K562 (cell line): Measurements from ENCODE around the gene PRCC. TPM values are rescaled to one million over a fixed set of nuclear protein-coding genes. Genes with fewer than 3 reads are reported as not detected.
A peak's percentile ranks its signal among the peaks of the same experiment; 100 is the strongest.

Source experiments
- CHD1 ChIP-seq: fragments of 200-600 bp; sonication (generic); IDR thresholded peaks from one replicate; pipeline ENCODE4 v1.6.1; 2012; ENCODE audit warnings: mild to moderate bottlenecking, moderate library complexity, low read length, inconsistent platforms
- CTCF ChIP-seq, 3 experiments: IDR thresholded peaks in 2 of 3; conservative IDR thresholded peaks in 1 of 3; 2 replicates each; pipeline ENCODE4 v1.5.1; 2011 to 2012; ENCODE audit warnings: low read length in 3 of 3, mild to moderate bottlenecking in 3 of 3, control low read depth in 2 of 3, improper control_type of control experiment in 1 of 3, inconsistent platforms in 1 of 3, low read depth in 1 of 3, mixed read lengths in 1 of 3, moderate library complexity in 1 of 3; ENCODE audit not compliant: insufficient read depth in 2 of 3
- E2F6 ChIP-seq, 2 experiments: IDR thresholded peaks; 2 replicates each; pipeline ENCODE4 v1.6.1; 2011; ENCODE audit warnings: borderline replicate concordance in 1 of 2, control low read depth in 1 of 2, low read depth in 1 of 2, low read length in 1 of 2, mild to moderate bottlenecking in 1 of 2, mixed read lengths in 1 of 2, moderate library complexity in 1 of 2; ENCODE audit not compliant: insufficient read depth in 1 of 2, insufficient read length in 1 of 2, poor library complexity in 1 of 2, severe bottlenecking in 1 of 2; ENCODE audit errors: extremely low read depth in 1 of 2
- GATAD2A ChIP-seq: fragments of 450-650 bp; IDR thresholded peaks from 2 replicates; pipeline ENCODE4 v1.6.1; 2017
- HDAC1 ChIP-seq, 2 experiments: fragments of 450-650 bp; IDR thresholded peaks; 2 replicates each; pipeline ENCODE4 v1.6.1; 2016 to 2017; ENCODE audit warnings: inconsistent platforms in 1 of 2, mild to moderate bottlenecking in 1 of 2, moderate library complexity in 1 of 2
- MEIS2 ChIP-seq: fragments of 450-650 bp; IDR thresholded peaks from 2 replicates; pipeline ENCODE4 v1.6.1; 2014; ENCODE audit warnings: mild to moderate bottlenecking; ENCODE audit not compliant: partially characterized antibody
- MYC ChIP-seq, 2 experiments: fragments of 250-450 bp in 1 of 2; sonication (Bioruptor Pico) in 1 of 2; IDR thresholded peaks; 2 replicates each; pipeline versions ENCODE4 v1.5.1 to v1.6.1; 2012 to 2021; ENCODE audit warnings: low read depth in 2 of 2, borderline replicate concordance in 1 of 2, improper control_type of control experiment in 1 of 2, low read length in 1 of 2, mild to moderate bottlenecking in 1 of 2, moderate library complexity in 1 of 2
- NONO ChIP-seq, 2 experiments: fragments of 200-400 bp in 1 of 2; fragments of 450-650 bp in 1 of 2; formaldehyde crosslinking in 1 of 2; IDR thresholded peaks; 2 replicates each; pipeline ENCODE4 v1.6.1; 2017; ENCODE audit warnings: low read depth in 2 of 2, mild to moderate bottlenecking in 2 of 2, moderate library complexity in 2 of 2, low read length in 1 of 2
- POLR2AphosphoS5 ChIP-seq: IDR thresholded peaks from 2 replicates; pipeline ENCODE4 v1.6.1; 2011; ENCODE audit warnings: mild to moderate bottlenecking, low read depth, low read length, moderate library complexity; ENCODE audit not compliant: control insufficient read depth, insufficient read depth
- POLR2G ChIP-seq: fragments of 200-400 bp; formaldehyde crosslinking; IDR thresholded peaks from 2 replicates; pipeline ENCODE4 v1.6.1; 2017; ENCODE audit warnings: low read depth, mild to moderate bottlenecking, antibody characterized with exemption, low read length, moderate library complexity
- RAD21 ChIP-seq, 2 experiments: fragments of 250-450 bp in 1 of 2; fragments of 450-650 bp in 1 of 2; sonication (Bioruptor Pico) in 1 of 2; formaldehyde crosslinking in 1 of 2; IDR thresholded peaks in 1 of 2; conservative IDR thresholded peaks in 1 of 2; 2 replicates each; pipeline versions ENCODE4 v1.4.0 to v1.8.0; 2020 to 2022; ENCODE audit warnings: mild to moderate bottlenecking in 2 of 2, moderate library complexity in 1 of 2
- RBBP5 ChIP-seq: fragments of 200-600 bp; sonication (generic); IDR thresholded peaks from 2 replicates; pipeline ENCODE4 v1.6.1; 2012; ENCODE audit warnings: borderline replicate concordance, mild to moderate bottlenecking, low read length, control low read depth, inconsistent platforms; ENCODE audit not compliant: insufficient read depth, poor library complexity, severe bottlenecking
- SMARCA4 ChIP-seq: fragments of 450-650 bp; IDR thresholded peaks from 2 replicates; pipeline ENCODE4 v1.6.1; 2016
- SRF ChIP-seq, 2 experiments: fragments of 250-450, 450-650 bp in 1 of 2; sonication (Bioruptor Pico) in 1 of 2; sonication (generic) in 1 of 2; formaldehyde crosslinking; IDR thresholded peaks; 2 replicates each; pipeline versions ENCODE4 v1.5.0 to v1.5.1; 2020 to 2022; ENCODE audit warnings: mild to moderate bottlenecking in 1 of 2, missing genetic modification reagents in 1 of 2
- XRCC5 ChIP-seq: fragments of 200-400 bp; formaldehyde crosslinking; IDR thresholded peaks from 2 replicates; pipeline ENCODE4 v1.6.1; 2017; ENCODE audit warnings: low read depth, mild to moderate bottlenecking, low read length
- YY1 ChIP-seq, 3 experiments: IDR thresholded peaks; 2 replicates each; pipeline ENCODE4 v1.6.1; 2011; ENCODE audit warnings: low read length in 2 of 3, mild to moderate bottlenecking in 2 of 3, moderate library complexity in 2 of 3, borderline replicate concordance in 1 of 3, control low read depth in 1 of 3, low read depth in 1 of 3; ENCODE audit not compliant: insufficient read depth in 3 of 3, insufficient replicate concordance in 2 of 3, control insufficient read depth in 1 of 3, insufficient read length in 1 of 3; ENCODE audit errors: extremely low read depth in 1 of 3
- polyA plus RNA-seq, 8 experiments: library from polyadenylated mRNA; depleted of rRNA in 4 of 8; stranded (reverse) in 5 of 8; unstranded in 3 of 8; fragments of >200 nt; fragmentation: Nextera tagmentation in 2 of 8; fragmentation: Illumina TruSeq in 1 of 8; extraction: Ambion mirVana in 2 of 8; extraction: Trizol in 1 of 8; gene quantifications; 2 replicates each; pipeline versions ENCODE4 v1.2.1 to v1.2.3, GENCODE V29; 2011 to 2014; ENCODE audit warnings: inconsistent platforms in 1 of 8, missing spikeins in 1 of 8
- total RNA-seq, 7 experiments: library from RNA; depleted of rRNA in 6 of 7; stranded (reverse); fragments of >200 nt in 6 of 7; fragmentation: Illumina TruSeq in 2 of 7; extraction: Trizol in 2 of 7; gene quantifications; 2 replicates each; pipeline versions ENCODE4 v1.2.1 to v1.2.3, GENCODE V29; 2011 to 2021; ENCODE audit warnings: low replicate concordance in 1 of 7
- TF ChIP-seq, protein P1 (sequence below): sonication (generic); formaldehyde crosslinking; IDR thresholded peaks from 2 replicates; pipeline ENCODE4 v1.8.0; 2022; ENCODE audit warnings: missing genetic modification reagents, mild to moderate bottlenecking, moderate library complexity, borderline replicate concordance

Gene PRCC
- total and polyA plus RNA-seq, 9 of the 15 experiments (the other 6 are each of a cell fraction or from before 2014, with no cell fraction given): 23.9 to 201 (median 41.1) TPM

DNA sequence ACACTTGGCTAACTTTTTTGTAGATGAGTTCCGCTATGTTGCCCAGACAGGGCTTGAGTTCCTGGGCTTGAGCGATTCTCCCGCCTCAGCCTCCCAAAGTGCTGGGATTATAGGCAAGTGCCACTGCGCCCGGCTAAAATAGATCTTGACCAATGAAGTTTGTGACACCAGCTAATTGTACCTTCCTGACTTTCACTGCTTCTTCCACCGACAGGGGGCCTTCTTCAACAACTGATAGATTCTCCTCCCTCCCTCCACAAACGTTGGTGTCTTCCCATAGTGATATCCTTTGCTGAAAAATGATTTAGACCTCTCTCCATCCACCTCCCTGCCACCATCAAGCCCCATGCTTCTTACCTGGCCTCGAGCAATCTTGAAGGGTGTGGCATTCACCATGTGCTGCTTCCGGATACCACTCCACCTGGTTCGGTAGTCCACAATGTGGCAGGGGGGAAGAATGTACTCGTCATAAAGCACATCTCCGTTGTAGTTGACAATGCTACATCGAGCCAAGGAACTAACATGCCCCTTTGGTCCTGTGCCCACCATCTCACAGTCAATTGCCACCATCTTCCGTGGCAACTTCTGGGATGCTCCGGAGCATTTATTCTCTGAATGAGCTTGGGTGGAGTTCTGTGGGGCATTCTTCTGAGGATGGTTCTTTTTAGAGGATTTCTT lies 40.6 kb upstream of the PRCC start (continued):
- peak in 1 of 2 experiments; percentile 16 for TF ChIP-seq E2F6 (IDR thresholded peaks at IDR 0.05; ENCODE audit: borderline replicate concordance in 1 of 2, extremely low read depth in 1 of 2, insufficient read depth in 1 of 2, insufficient read length in 1 of 2, low read depth in 1 of 2, low read length in 1 of 2, poor library complexity in 1 of 2, severe bottlenecking in 1 of 2)
- TF ChIP-seq RBBP5: peak; percentile 47
- TF ChIP-seq POLR2AphosphoS5: 0 out of 2 replicates have a peak, but pooled peaks have one; percentile 25
- TF ChIP-seq POLR2G: no peak
- TF ChIP-seq NONO (IDR thresholded peaks at IDR 0.05; ENCODE audit: low read depth in 2 of 2, low read length in 1 of 2): no peak
- TF ChIP-seq CHD1: peak; percentile 59
- peak; percentile 33; the same call in 1 of the 2 replicates for TF ChIP-seq MYC (IDR thresholded peaks at IDR 0.05; ENCODE audit: low read depth, low read length)
- no peak for TF ChIP-seq MYC (CRISPR knock-in tag; IDR thresholded peaks at IDR 0.05; ENCODE audit: borderline replicate concordance, low read depth)
- TF ChIP-seq RAD21 (CRISPR knock-in tag; conservative IDR thresholded peaks at IDR 0.05 in 1 of 2, IDR thresholded peaks at IDR 0.05 in 1 of 2): peak; percentile 82 to 86
- TF ChIP-seq HDAC1 (IDR thresholded peaks at IDR 0.05): peak in 1 of 2 experiments; percentile 32; a peak in 1 of 4 replicates
- TF ChIP-seq GATAD2A: no peak
- peak; percentile 44 for TF ChIP-seq MEIS2
- peak in 1 of 3 experiments; percentile 5 for TF ChIP-seq YY1 (IDR thresholded peaks at IDR 0.05; ENCODE audit: borderline replicate concordance in 1 of 3, control insufficient read depth in 1 of 3, extremely low read depth in 1 of 3, insufficient read depth in 3 of 3, insufficient read length in 1 of 3, insufficient replicate concordance in 2 of 3, low read depth in 1 of 3, low read length in 2 of 3)
- TF ChIP-seq, protein P1, sequence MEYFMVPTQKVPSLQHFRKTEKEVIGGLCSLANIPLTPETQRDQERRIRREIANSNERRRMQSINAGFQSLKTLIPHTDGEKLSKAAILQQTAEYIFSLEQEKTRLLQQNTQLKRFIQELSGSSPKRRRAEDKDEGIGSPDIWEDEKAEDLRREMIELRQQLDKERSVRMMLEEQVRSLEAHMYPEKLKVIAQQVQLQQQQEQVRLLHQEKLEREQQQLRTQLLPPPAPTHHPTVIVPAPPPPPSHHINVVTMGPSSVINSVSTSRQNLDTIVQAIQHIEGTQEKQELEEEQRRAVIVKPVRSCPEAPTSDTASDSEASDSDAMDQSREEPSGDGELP (CRISPR knock-in tag): no peak
- 0 out of 2 replicates have a peak, but pooled peaks have one; percentile 54 for TF ChIP-seq XRCC5
- TF ChIP-seq SRF (CRISPR knock-in tag; IDR thresholded peaks at IDR 0.05): 0 out of 4 replicates have a peak, but pooled peaks of 1 of the 2 experiments have one; percentile 33
- TF ChIP-seq SMARCA4: no peak; the same call in 1 of the 2 replicates
- peak; percentile 78 to 89 (median 80) for TF ChIP-seq CTCF (IDR thresholded peaks at IDR 0.05 in 2 of 3, conservative IDR thresholded peaks at IDR 0.05 in 1 of 3; ENCODE audit: insufficient read depth in 2 of 3, low read depth in 1 of 3, low read length in 3 of 3)
